Measurements from ENCODE around the gene AKAP12. TPM values are rescaled to one million over a fixed set of nuclear protein-coding genes. Genes with fewer than 3 reads are reported as not detected.

AKAP12 gene
- total and polyA plus RNA-seq, 12 donors = 10.8 to 46.1 (median 26.1) TPM

DNA sequence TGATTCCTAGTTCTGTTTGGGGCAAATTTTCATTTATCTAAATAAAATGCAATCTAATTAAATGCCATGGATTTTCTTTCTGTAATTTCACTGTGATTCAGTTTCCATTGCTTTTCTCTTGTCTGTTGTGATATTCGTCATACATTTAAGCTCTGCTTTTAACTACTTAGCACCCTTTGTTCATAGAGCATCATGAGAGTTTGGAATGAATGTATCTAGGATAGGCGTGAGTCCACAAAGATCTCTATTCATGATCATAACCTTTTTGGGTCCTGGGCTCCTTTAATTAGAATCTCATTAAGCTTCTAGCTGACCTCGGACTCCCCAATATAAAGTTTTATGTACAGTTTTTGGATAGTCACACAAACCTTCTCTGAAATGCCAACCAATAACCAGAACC lies 118.7 kb downstream of the AKAP12 start:
- Histone ChIP-seq H3K9me3 (replicated peaks in 1 of 3) (no peaks in the 10 kb centered on the region), H3K4me3 (no peak overlapping the region), H3K36me3 (replicated peaks in 1 of 2) (peaks cover 0 to 4% of the 10 kb centered on the region in 2 donors), H3K4me1 (replicated peaks in 1 of 2) (no peaks in the 10 kb centered on the region), H3K27ac (no peak overlapping the region), H3K27me3 (no peaks in the 10 kb centered on the region)
- TF ChIP-seq, protein P1, sequence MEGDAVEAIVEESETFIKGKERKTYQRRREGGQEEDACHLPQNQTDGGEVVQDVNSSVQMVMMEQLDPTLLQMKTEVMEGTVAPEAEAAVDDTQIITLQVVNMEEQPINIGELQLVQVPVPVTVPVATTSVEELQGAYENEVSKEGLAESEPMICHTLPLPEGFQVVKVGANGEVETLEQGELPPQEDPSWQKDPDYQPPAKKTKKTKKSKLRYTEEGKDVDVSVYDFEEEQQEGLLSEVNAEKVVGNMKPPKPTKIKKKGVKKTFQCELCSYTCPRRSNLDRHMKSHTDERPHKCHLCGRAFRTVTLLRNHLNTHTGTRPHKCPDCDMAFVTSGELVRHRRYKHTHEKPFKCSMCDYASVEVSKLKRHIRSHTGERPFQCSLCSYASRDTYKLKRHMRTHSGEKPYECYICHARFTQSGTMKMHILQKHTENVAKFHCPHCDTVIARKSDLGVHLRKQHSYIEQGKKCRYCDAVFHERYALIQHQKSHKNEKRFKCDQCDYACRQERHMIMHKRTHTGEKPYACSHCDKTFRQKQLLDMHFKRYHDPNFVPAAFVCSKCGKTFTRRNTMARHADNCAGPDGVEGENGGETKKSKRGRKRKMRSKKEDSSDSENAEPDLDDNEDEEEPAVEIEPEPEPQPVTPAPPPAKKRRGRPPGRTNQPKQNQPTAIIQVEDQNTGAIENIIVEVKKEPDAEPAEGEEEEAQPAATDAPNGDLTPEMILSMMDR (IDR thresholded peaks at IDR 0.05) = no peak
- TF ChIP-seq POLR2A (IDR thresholded peaks at IDR 0.05) = no peak
- intact Hi-C loops (cut with DNase I) = no loop called here
- no peak for DNase-seq
- 91 to 97% (median 94%) methylated on average over 3 of the region's 3 CpGs for WGBS, 4 donors

DNA sequence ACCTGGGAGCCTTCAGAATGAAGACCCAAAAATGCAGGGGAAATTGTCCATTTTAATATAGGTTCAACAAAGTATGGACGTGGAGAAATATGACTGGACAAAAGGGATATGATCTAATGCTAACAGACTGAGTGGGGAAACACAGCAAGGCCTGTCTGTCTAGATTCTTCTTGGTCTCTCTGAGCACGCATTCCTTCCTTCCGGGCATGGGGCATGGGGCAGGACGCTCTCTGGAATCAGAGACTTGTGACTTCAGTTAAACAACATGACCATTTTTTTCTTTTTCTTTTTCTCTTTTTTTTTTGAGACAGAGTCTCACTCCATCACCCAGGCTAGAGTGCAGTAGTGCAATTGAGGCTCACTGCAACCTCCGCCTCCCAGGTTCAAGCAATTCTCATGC lies 119.7 kb downstream of the AKAP12 start:
- Histone ChIP-seq H3K27me3 (no peaks in the 10 kb centered on the region), H3K36me3 (replicated peaks in 1 of 2) (peaks cover 0 to 4% of the 10 kb centered on the region in 2 donors)

DNA sequence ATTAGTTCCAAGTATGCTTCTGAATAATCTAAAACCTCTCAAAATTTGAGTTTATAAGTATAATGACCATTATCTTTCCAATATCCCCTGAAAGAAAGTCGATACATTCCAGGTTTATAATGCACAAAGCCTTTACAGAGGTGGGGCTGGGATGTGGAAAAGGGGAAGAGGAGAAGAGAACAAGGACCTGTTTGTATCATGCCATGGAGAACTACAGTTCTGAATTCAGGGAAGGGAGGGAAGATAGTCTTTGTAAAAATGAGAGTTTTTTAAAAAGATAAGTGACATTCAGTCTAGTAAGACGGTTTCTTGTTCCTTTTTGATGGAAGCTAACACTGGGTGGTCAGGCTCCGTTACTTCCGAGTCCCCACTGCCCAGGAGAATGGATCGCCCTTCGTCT lies 125.5 kb downstream of the AKAP12 start:
- Histone ChIP-seq H3K27me3 (no peaks in the 10 kb centered on the region), H3K36me3 (replicated peaks in 1 of 2) (peaks cover 0 to 21% of the 10 kb centered on the region in 2 donors), H3K4me1 (replicated peaks in 1 of 2) (no peaks in the 10 kb centered on the region), H3K9me3 (replicated peaks in 1 of 3) (no peaks in the 10 kb centered on the region), H3K27ac (no peak overlapping the region), H3K4me3 (no peak overlapping the region)
- 93 to 97% (median 95%) methylated on average over 6 of the region's 6 CpGs for WGBS, 4 donors
- TF ChIP-seq, protein P1 (IDR thresholded peaks at IDR 0.05) = no peak
- no peak for TF ChIP-seq POLR2A (IDR thresholded peaks at IDR 0.05)
- intact Hi-C loops (cut with DNase I) = no loop called here
- DNase-seq = no peak

More for the DNA sequence above, 119.7 kb downstream of the AKAP12 start:
- Histone ChIP-seq H3K27ac (no peak overlapping the region), H3K9me3 (replicated peaks in 1 of 3) (no peaks in the 10 kb centered on the region), H3K4me1 (replicated peaks in 1 of 2) (no peaks in the 10 kb centered on the region), H3K4me3 (no peak overlapping the region)
- intact Hi-C loops (cut with DNase I) = no loop called here
- TF ChIP-seq, protein P1 (IDR thresholded peaks at IDR 0.05) = no peak
- no peak for TF ChIP-seq POLR2A (IDR thresholded peaks at IDR 0.05)
- WGBS, 4 donors = 94 to 96% (median 95%) methylated on average over 5 of the region's 5 CpGs
- no peak for DNase-seq

DNA sequence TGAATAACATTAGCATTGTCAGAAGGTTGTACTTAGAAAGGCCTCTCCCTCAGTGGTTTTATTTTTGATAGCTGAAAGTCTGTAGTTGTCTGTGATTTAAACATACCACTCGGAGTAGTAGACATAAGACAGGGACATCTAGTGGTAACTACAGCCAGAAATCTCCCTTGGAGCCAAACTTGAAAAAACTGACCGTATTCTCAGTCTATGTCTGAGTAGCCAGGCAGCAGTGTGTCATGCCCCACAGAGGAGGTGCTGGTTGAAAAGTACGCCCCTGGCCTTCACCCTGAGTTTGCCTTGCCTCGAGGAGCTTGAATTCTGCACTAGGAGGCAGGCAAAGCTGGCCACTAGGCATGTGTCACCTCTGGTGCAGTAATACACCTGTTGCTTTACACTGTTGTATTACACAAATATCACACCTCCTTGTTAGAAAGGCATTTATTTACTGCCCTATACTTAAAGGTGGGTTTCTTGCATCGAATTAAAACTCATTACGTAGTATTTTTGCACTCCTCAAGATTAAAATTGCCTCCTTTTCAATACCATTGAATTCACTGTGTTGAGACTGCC lies 130.8 kb downstream of the AKAP12 start:
- Histone ChIP-seq H3K27me3 (no peaks in the 10 kb centered on the region), H3K4me1 (replicated peaks in 1 of 2) (peaks cover 0 to 14% of the 10 kb centered on the region in 2 donors), H3K27ac (no peak overlapping the region), H3K4me3 (no peak overlapping the region), H3K9me3 (replicated peaks in 1 of 3) (no peaks in the 10 kb centered on the region), H3K36me3 (replicated peaks in 1 of 2) (peaks cover 0 to 19% of the 10 kb centered on the region in 2 donors)
- peak in 4 of 7 donors; percentile 59 to 68 (median 62) for DNase-seq
- 58 to 69% (median 59%) methylated on average over 6 of the region's 6 CpGs for WGBS, 4 donors
- no peak for TF ChIP-seq POLR2A (IDR thresholded peaks at IDR 0.05)
- TF ChIP-seq, protein P1 (IDR thresholded peaks at IDR 0.05) = no peak
- intact Hi-C loops (cut with DNase I) = no loop called here
